OCI-LY1 (cell line): ENCODE results near the gene SNCG.

Source experiments
- EZH2 ChIP-seq: fragments of 200-600 bp; sonication (generic), shearing (Covaris generic); IDR thresholded peaks from 2 replicates; pipeline ENCODE4 v1.8.0; 2017; ENCODE audit warnings: borderline replicate concordance, mixed run types, mild to moderate bottlenecking, antibody characterized with exemption, low read length, moderate library complexity, mixed read lengths
- TF ChIP-seq, protein P1 (sequence below): fragments of 200-600 bp; sonication (generic), shearing (Covaris generic); IDR thresholded peaks from 2 replicates; pipeline ENCODE4 v1.5.1; 2017; ENCODE audit warnings: mild to moderate bottlenecking, antibody characterized with exemption, low read length, moderate library complexity, mixed read lengths

DNA sequence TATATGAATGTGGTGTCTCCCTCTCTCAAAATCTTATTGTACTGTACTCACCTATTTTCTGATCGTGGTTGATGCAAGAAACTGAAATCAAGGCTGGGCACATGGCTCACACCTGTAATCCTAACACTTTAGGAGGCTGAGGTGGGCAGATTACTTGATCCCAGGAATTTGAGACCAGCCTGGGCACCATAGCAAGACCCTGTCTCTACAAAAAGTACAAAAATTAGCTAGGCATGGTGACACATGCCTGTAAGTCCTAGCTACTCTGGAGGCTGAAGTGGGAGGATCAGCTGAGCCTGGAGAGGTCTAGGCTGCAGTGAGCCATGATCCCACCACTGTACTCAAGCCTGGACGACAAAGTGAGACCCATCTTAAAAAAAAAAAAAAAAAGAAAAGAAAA, 17.0 kb upstream of the SNCG start:
- TF ChIP-seq, protein P1, sequence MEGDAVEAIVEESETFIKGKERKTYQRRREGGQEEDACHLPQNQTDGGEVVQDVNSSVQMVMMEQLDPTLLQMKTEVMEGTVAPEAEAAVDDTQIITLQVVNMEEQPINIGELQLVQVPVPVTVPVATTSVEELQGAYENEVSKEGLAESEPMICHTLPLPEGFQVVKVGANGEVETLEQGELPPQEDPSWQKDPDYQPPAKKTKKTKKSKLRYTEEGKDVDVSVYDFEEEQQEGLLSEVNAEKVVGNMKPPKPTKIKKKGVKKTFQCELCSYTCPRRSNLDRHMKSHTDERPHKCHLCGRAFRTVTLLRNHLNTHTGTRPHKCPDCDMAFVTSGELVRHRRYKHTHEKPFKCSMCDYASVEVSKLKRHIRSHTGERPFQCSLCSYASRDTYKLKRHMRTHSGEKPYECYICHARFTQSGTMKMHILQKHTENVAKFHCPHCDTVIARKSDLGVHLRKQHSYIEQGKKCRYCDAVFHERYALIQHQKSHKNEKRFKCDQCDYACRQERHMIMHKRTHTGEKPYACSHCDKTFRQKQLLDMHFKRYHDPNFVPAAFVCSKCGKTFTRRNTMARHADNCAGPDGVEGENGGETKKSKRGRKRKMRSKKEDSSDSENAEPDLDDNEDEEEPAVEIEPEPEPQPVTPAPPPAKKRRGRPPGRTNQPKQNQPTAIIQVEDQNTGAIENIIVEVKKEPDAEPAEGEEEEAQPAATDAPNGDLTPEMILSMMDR: no peak
- no peak for TF ChIP-seq EZH2
